Loucy (cell line): ENCODE measurements around the gene TCF19.

Experiments
- CTCF ChIP-seq: fragments of 200-600 bp; sonication (generic); conservative IDR thresholded peaks from 2 replicates; pipeline ENCODE4 v1.5.1; 2014; ENCODE audit warnings: mild to moderate bottlenecking, antibody characterized with exemption, low read length
- EZH2phosphoT487 ChIP-seq: fragments of 200-600 bp; IDR thresholded peaks from 2 replicates; pipeline ENCODE4 v1.6.1; 2018; ENCODE audit warnings: antibody characterized with exemption, mild to moderate bottlenecking, moderate library complexity, borderline replicate concordance

GRCh38 chr6:31149827-31150447 is 8.5 kb upstream of the TCF19 start:
- TF ChIP-seq CTCF, result no peak
- no peak for TF ChIP-seq EZH2phosphoT487
